Activated CD8-positive, alpha-beta T cell treated with anti-CD3 and anti-CD28 coated beads for 36 hours (primary cell): ENCODE results near the gene DCAF6. TPM values are rescaled to one million over a fixed set of nuclear protein-coding genes. Genes with fewer than 3 reads are reported as not detected.
A peak's percentile ranks its signal among the peaks of the same experiment; 100 is the strongest.

Experiments used
- ATAC-seq: fragments of 200-7000 bp; cut with Tn5 transposase; one replicate; pipeline ENCODE4 v1.10.0; 2021; ENCODE audit warnings: mild to moderate bottlenecking, moderate library complexity
- CTCF ChIA-PET: fragments of 350-600 bp; sonication (Branson Sonifier 250); formaldehyde crosslinking; loops from one replicate; lab custom pipeline; 2021; ENCODE audit warnings: antibody characterized with exemption; lab: Charles Lee
- POLR2A ChIA-PET: fragments of 350-600 bp; sonication (Branson Sonifier 250); formaldehyde crosslinking; loops from one replicate; lab custom pipeline; 2021; ENCODE audit warnings: antibody characterized with exemption; lab: Charles Lee
- DNase-seq: peaks from one replicate; pipeline ENCODE4 v3.0.0-alpha.2; 2020
- H3K27ac Mint-ChIP-seq: one replicate; pipeline ENCODE4 v1.8.0; 2021; ENCODE audit warnings: mild to moderate bottlenecking, mixed read lengths
- H3K27me3 Mint-ChIP-seq: one replicate; pipeline ENCODE4 v1.8.0; 2021; ENCODE audit warnings: mixed read lengths
- H3K36me3 Mint-ChIP-seq: one replicate; pipeline ENCODE4 v1.8.0; 2021; ENCODE audit warnings: low read depth, mixed read lengths
- H3K4me1 Mint-ChIP-seq: one replicate; pipeline ENCODE4 v1.8.0; 2021; ENCODE audit warnings: low read depth, mixed read lengths
- H3K4me3 Mint-ChIP-seq: one replicate; pipeline ENCODE4 v1.8.0; 2021; ENCODE audit warnings: mild to moderate bottlenecking, moderate library complexity, mixed read lengths
- H3K9me3 Mint-ChIP-seq: one replicate; pipeline ENCODE4 v1.8.0; 2021; ENCODE audit warnings: mixed read lengths
- intact Hi-C: fragments of 100-400 bp; cut with micrococcal nuclease; formaldehyde crosslinking; loops from one replicate; pipeline ENCODE4 v1.10.0; 2022
- total RNA-seq, 2 experiments: library from RNA; stranded (reverse); gene quantifications; one replicate each; pipeline ENCODE4 v1.2.3, GENCODE V29; 2021
- TF ChIP-seq, protein P1 (sequence below): fragments of 200-600 bp; IDR thresholded peaks from one replicate; pipeline ENCODE4 v1.8.0; 2022; ENCODE audit warnings: antibody characterized with exemption, mild to moderate bottlenecking

DCAF6 gene
- total RNA-seq, 2 experiments from 2014 or later, result 21.6 to 22.6 TPM

GRCh38 chr1:168007691-168008090 is 71.2 kb downstream of the DCAF6 start:
- no peak overlapping the region for H3K27ac Mint-ChIP-seq
- no peak for ATAC-seq
- ChIA-PET CTCF (interaction anchor here (0.6 to 1.2 kb wide), 2 partner anchors 38 to 397 kb away, joined by 3 read pairs; no protein-coding TSS in a partner anchor), POLR2A (no interaction called here)
- H3K36me3 Mint-ChIP-seq, result peaks cover 12% of the 10 kb centered on the region
- H3K9me3 Mint-ChIP-seq, result no peaks in the 10 kb centered on the region
- H3K4me1 Mint-ChIP-seq, result no peaks in the 10 kb centered on the region
- H3K4me3 Mint-ChIP-seq, result no peak overlapping the region
- intact Hi-C loops, result no loop called here
- TF ChIP-seq, protein P1, sequence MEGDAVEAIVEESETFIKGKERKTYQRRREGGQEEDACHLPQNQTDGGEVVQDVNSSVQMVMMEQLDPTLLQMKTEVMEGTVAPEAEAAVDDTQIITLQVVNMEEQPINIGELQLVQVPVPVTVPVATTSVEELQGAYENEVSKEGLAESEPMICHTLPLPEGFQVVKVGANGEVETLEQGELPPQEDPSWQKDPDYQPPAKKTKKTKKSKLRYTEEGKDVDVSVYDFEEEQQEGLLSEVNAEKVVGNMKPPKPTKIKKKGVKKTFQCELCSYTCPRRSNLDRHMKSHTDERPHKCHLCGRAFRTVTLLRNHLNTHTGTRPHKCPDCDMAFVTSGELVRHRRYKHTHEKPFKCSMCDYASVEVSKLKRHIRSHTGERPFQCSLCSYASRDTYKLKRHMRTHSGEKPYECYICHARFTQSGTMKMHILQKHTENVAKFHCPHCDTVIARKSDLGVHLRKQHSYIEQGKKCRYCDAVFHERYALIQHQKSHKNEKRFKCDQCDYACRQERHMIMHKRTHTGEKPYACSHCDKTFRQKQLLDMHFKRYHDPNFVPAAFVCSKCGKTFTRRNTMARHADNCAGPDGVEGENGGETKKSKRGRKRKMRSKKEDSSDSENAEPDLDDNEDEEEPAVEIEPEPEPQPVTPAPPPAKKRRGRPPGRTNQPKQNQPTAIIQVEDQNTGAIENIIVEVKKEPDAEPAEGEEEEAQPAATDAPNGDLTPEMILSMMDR, result no peak
- DNase-seq, result no peak
- no peaks in the 10 kb centered on the region for H3K27me3 Mint-ChIP-seq

DNA sequence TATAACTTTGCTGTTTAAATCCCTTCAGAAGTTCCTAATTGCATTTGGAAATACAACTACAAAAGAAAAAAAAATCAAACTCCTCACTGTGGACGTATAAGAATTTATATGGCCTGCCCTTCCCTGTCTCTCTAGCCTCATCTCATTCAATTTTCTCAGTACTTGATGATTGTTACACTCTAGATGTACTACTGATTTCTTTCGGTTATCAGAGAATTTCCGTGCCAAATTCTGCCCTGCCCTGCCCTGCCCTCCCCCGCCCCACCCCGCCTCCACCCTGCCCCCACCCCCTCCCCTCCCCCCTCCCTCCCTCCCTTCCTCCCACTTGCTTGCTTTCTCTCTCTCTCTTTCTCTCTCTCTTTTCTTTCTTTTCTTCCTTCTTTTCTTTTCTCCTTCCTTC is 72.1 kb downstream of the DCAF6 start:
- intact Hi-C loops, result no loop called here
- Mint-ChIP-seq H3K36me3 (peaks cover 12% of the 10 kb centered on the region), H3K27ac (no peak overlapping the region), H3K27me3 (no peaks in the 10 kb centered on the region), H3K4me1 (no peaks in the 10 kb centered on the region), H3K4me3 (no peak overlapping the region), H3K9me3 (no peaks in the 10 kb centered on the region)
- ATAC-seq (no peak), DNase-seq (no peak)
- TF ChIP-seq, protein P1, result no peak
- ChIA-PET POLR2A (no interaction called here), CTCF (no interaction called here)

GRCh38 chr1:168009322-168009721 is 72.8 kb downstream of the DCAF6 start:
- ATAC-seq, result no peak
- peaks cover 12% of the 10 kb centered on the region for H3K36me3 Mint-ChIP-seq
- intact Hi-C loops, result no loop called here
- H3K4me1 Mint-ChIP-seq, result no peaks in the 10 kb centered on the region
- ChIA-PET CTCF (no interaction called here), POLR2A (interaction anchor here (0.5 to 0.7 kb wide), 2 partner anchors 179 to 867 kb away, joined by 3 to 4 read pairs; no protein-coding TSS in a partner anchor)
- DNase-seq, result no peak
- H3K9me3 Mint-ChIP-seq, result no peaks in the 10 kb centered on the region
- no peaks in the 10 kb centered on the region for H3K27me3 Mint-ChIP-seq
- TF ChIP-seq, protein P1, result no peak
- H3K4me3 Mint-ChIP-seq, result no peak overlapping the region
- H3K27ac Mint-ChIP-seq, result no peak overlapping the region

DNA sequence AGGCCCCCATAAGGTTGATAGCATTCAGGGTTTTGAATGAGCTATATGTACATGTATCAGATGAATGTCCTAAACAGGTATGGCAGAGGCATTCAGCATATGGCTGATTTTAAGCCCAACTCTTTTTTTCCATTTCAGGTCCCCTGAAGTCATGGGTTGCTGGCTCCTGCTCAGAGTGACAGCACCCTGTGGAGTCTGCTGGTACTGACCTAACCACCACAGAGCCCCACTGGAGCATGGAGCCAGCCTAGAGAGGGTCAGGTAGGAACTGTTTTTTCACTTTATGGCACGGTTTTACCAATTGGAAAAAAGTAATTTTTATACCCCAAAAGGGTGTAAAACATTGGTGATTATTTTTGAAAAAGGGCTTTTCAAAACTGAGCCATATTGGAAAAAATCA is 82.9 kb downstream of the DCAF6 start:
- Mint-ChIP-seq H3K27ac (no peak overlapping the region), H3K4me1 (no peaks in the 10 kb centered on the region), H3K9me3 (no peaks in the 10 kb centered on the region), H3K4me3 (no peak overlapping the region), H3K36me3 (peaks cover 18% of the 10 kb centered on the region), H3K27me3 (no peaks in the 10 kb centered on the region)
- TF ChIP-seq, protein P1, result no peak
- intact Hi-C loops, result no loop called here
- CTCF ChIA-PET, result no interaction called here
- no peak for DNase-seq
- ATAC-seq, result peak; percentile 53
- POLR2A ChIA-PET, result no interaction called here

DNA sequence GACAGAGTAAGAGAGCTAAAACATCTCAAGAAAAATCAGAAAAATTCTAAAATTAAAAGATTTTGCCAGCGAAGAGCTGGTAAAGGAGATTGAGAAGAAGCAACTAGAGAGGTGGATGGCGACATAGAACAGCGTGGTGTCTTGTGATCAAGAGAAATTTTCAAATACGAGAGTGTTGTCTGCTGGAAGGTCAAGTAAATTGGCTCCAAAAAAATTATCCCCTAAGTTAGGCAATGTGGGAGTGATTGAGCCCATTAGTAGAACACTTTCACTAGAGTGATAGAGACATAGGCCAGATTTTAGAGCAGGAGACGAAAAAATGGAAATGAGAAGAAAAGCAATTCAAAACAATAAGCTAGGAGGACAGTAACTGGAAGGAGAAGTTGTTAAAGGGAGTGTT is 94.7 kb downstream of the DCAF6 start:
- Mint-ChIP-seq H3K4me1 (no peaks in the 10 kb centered on the region), H3K27ac (no peak overlapping the region), H3K4me3 (no peak overlapping the region), H3K27me3 (no peaks in the 10 kb centered on the region), H3K36me3 (no peaks in the 10 kb centered on the region), H3K9me3 (no peaks in the 10 kb centered on the region)
- ChIA-PET CTCF (interaction anchor here (0.8 to 1.2 kb wide), 2 partner anchors 11 to 53 kb away, joined by 3 to 4 read pairs; no protein-coding TSS in a partner anchor), POLR2A (no interaction called here)
- TF ChIP-seq, protein P1, result no peak
- intact Hi-C loops, result no loop called here
- DNase-seq, result no peak
- ATAC-seq, result no peak
